Inflammatory macrophage treated with lipopolysaccharide for 4 hours (primary cell): ENCODE data around the gene CD72.
"Not testable (repeated sequence)": the region's sequence is repeated elsewhere in the genome, so short reads cannot be mapped to it uniquely, and the experiment has no call there.

ENCODE experiments used
- DNase-seq: peaks from one replicate; pipeline ENCODE4 v3.0.0-alpha.2; 2020

CD72 gene

GRCh38 chr9:35583521-35583920 is 34.7 kb downstream of the CD72 start:
- not testable (repeated sequence) for DNase-seq

GRCh38 chr9:35579659-35580227 is 38.5 kb downstream of the CD72 start:
- DNase-seq = not testable (repeated sequence)

GRCh38 chr9:35579130-35579529 is 39.1 kb downstream of the CD72 start:
- peak; percentile 83 for DNase-seq

GRCh38 chr9:35577486-35577885 is 40.7 kb downstream of the CD72 start:
- DNase-seq = no peak

GRCh38 chr9:35575478-35575877 is 42.7 kb downstream of the CD72 start:
- DNase-seq = no peak

- DNase-seq = no peak
Measured at GRCh38 chr9:35574578-35575122, 43.6 kb downstream of the CD72 start.

- no peak for DNase-seq
Measured at GRCh38 chr9:35570709-35571504, 47.3 kb downstream of the CD72 start.

GRCh38 chr9:35569206-35569605 is 49.0 kb downstream of the CD72 start:
- peak; percentile 30 for DNase-seq

GRCh38 chr9:35568196-35568595 is 50.0 kb downstream of the CD72 start:
- DNase-seq = no peak

- no peak for DNase-seq
Measured at GRCh38 chr9:35566417-35566816, 51.8 kb downstream of the CD72 start.

GRCh38 chr9:35564658-35565061 is 53.6 kb downstream of the CD72 start:
- DNase-seq = no peak

GRCh38 chr9:35563791-35564197 is 54.4 kb downstream of the CD72 start:
- DNase-seq = no peak

- DNase-seq = no peak
Measured at GRCh38 chr9:35562895-35563780, 55.1 kb downstream of the CD72 start.

GRCh38 chr9:35561468-35562261 is 56.5 kb downstream of the CD72 start:
- no peak for DNase-seq

- DNase-seq = no peak
Measured at GRCh38 chr9:35560625-35561337, 57.4 kb downstream of the CD72 start.
